Right lobe of liver (tissue), 6 donors: ENCODE measurements around the gene MACROD1. TPM values are rescaled to one million over a fixed set of nuclear protein-coding genes. Genes with fewer than 3 reads are reported as not detected.
A peak's percentile ranks its signal among the peaks of the same experiment; 100 is the strongest.
"Not testable (repeated sequence)": the region's sequence is repeated elsewhere in the genome, so short reads cannot be mapped to it uniquely, and the experiment has no call there.

Experiments used
- ATAC-seq, 4 donors: fragments of 200-7000 bp; cut with Tn5 transposase; one replicate each; pipeline ENCODE4 v1.9.1; 2020; ENCODE audit warnings: mild to moderate bottlenecking in 4 of 4, moderate library complexity in 4 of 4
- DNase-seq, 3 donors: peaks; one replicate each; pipeline ENCODE4 v3.0.0-alpha.2; 2020
- H3K27ac ChIP-seq, 3 donors: fragments of 200-600 bp; one replicate each; pipeline ENCODE4 v1.8.0; 2022
- H3K27me3 ChIP-seq, 2 donors: fragments of 200-600 bp; one replicate each; pipeline ENCODE4 v1.8.0; 2022
- H3K36me3 ChIP-seq, 4 donors: fragments of 200-600 bp; sonication (generic) in 1 of 4; one replicate each; pipeline versions ENCODE4 v1.5.1 to v1.8.0; 2017 to 2022; ENCODE audit warnings: control low read depth in 1 of 4
- H3K4me1 ChIP-seq, 4 donors: fragments of 200-600 bp; sonication (generic) in 1 of 4; one replicate each; pipeline versions ENCODE4 v1.5.1 to v1.8.0; 2017 to 2022; ENCODE audit warnings: control low read depth in 1 of 4
- H3K4me3 ChIP-seq, 3 donors: fragments of 200-600 bp; one replicate each; pipeline ENCODE4 v1.8.0; 2022
- H3K9me3 ChIP-seq, 4 donors: fragments of 200-600 bp; sonication (generic) in 1 of 4; one replicate each; pipeline versions ENCODE4 v1.5.1 to v1.8.0; 2017 to 2022; ENCODE audit warnings: control low read depth in 1 of 4
- CTCF ChIP-seq, 4 donors: fragments of 200-600 bp in 3 of 4; fragments of 450-650 bp in 1 of 4; IDR thresholded peaks; one replicate each; pipeline versions ENCODE4 v1.5.1 to v1.8.0; 2016 to 2022; ENCODE audit warnings: antibody characterized with exemption in 4 of 4, mild to moderate bottlenecking in 2 of 4
- POLR2A ChIP-seq: fragments of 450-650 bp; IDR thresholded peaks from one replicate; pipeline ENCODE4 v1.6.1; 2017; ENCODE audit warnings: antibody characterized with exemption, mild to moderate bottlenecking
- WGBS: methylation state at CpG from one replicate; pipeline ENCODE4 v1.1.6; 2018; ENCODE audit warnings: low coverage, low lambda C conversion rate; ENCODE audit not compliant: insufficient coverage; ENCODE audit errors: missing lambda C conversion rate; 5-methylcytosine and 5-hydroxymethylcytosine counted together
- intact Hi-C, 2 donors: fragments of 100-400 bp; cut with DNase I; formaldehyde crosslinking; loops; one replicate each; pipeline versions ENCODE4 v1.11.2 to v1.14.1; 2022
- total RNA-seq, 6 experiments: library from RNA; depleted of rRNA in 2 of 6; stranded (reverse); fragments of >200 nt in 2 of 6; fragmentation: NEBNext Ultra II Directional in 3 of 6; extraction: Animal tissue kit (Norgen Biotek cat#: 25700) in 3 of 6; gene quantifications; one replicate each; pipeline versions ENCODE4 v1.1.0 to v1.2.4, GENCODE V29; 2016 to 2023
- donor health status: DM: no; HTN: yes; CAD: no.
- donor health status: DM: no; HTN: no; CAD: no.
- donor health status: DM: no; HTN: no; CAD: no.
- donor health status: DM: no; HTN: yes; CAD: no.
- donor health status: DM: no; HTN: yes; CAD: no.

The MACROD1 gene
- total RNA-seq, 6 experiments from 2014 or later, result 12.3 to 219 (median 27.8) TPM

GRCh38 chr11:64164392-64165312, 1.3 kb downstream of the MACROD1 start:
- Histone ChIP-seq H3K27ac (peak overlapping the region; percentile 36 to 84 (median 72)), H3K36me3 (no peaks in the 10 kb centered on the region), H3K27me3 (no peaks in the 10 kb centered on the region), H3K4me3 (peak overlapping the region; percentile 77 to 84 (median 83)), H3K4me1 (peaks cover 0 to 8% (median 0%) of the 10 kb centered on the region in 4 donors), H3K9me3 (no peaks in the 10 kb centered on the region)
- TF ChIP-seq POLR2A (no peak), CTCF (IDR thresholded peaks at IDR 0.05) (no peak)
- ATAC-seq, result peak; percentile 63 to 75 (median 72)
- WGBS, result 15% methylated on average over 10 of the region's 20 CpGs
- DNase-seq, result peak; percentile 73 to 92 (median 91)
- intact Hi-C loops, result no loop called here

- H3K27ac ChIP-seq, result no peak overlapping the region
Measured at GRCh38 chr11:64163951-64164350, 2.0 kb downstream of the MACROD1 start.

GRCh38 chr11:64162769-64163168, 3.1 kb downstream of the MACROD1 start:
- H3K36me3 ChIP-seq, H3K9me3 ChIP-seq, DNase-seq, H3K4me1 ChIP-seq, intact Hi-C loops, ATAC-seq, H3K27me3 ChIP-seq, H3K4me3 ChIP-seq, H3K27ac ChIP-seq: not testable (repeated sequence)
- WGBS, result 90% methylated on average over 10 of the region's 16 CpGs

More at GRCh38 chr11:64163951-64164350, 2.0 kb downstream of the MACROD1 start:
- DNase-seq, result no peak
- H3K4me1 ChIP-seq, result peaks cover 0 to 8% (median 0%) of the 10 kb centered on the region in 4 donors
- 90% methylated on average over 3 of the region's 5 CpGs for WGBS
- H3K27me3 ChIP-seq, result no peaks in the 10 kb centered on the region
- intact Hi-C loops, result no loop called here
- TF ChIP-seq CTCF (IDR thresholded peaks at IDR 0.05), result no peak
- TF ChIP-seq POLR2A, result no peak
- no peaks in the 10 kb centered on the region for H3K9me3 ChIP-seq
- H3K4me3 ChIP-seq, result no peak overlapping the region
- H3K36me3 ChIP-seq, result no peaks in the 10 kb centered on the region
- ATAC-seq, result no peak

GRCh38 chr11:64161037-64161436, 4.9 kb downstream of the MACROD1 start:
- intact Hi-C loops, result no loop called here
- no peaks in the 10 kb centered on the region for H3K36me3 ChIP-seq
- no peak for ATAC-seq
- TF ChIP-seq CTCF (IDR thresholded peaks at IDR 0.05) (no peak), POLR2A (no peak)
- 87% methylated on average over 8 of the region's 10 CpGs for WGBS
- DNase-seq, result no peak
- no peak overlapping the region for H3K27ac ChIP-seq
- H3K4me1 ChIP-seq, result peaks cover 0 to 8% (median 0%) of the 10 kb centered on the region in 4 donors
- no peaks in the 10 kb centered on the region for H3K27me3 ChIP-seq
- no peak overlapping the region for H3K4me3 ChIP-seq
- H3K9me3 ChIP-seq, result no peaks in the 10 kb centered on the region

GRCh38 chr11:64157631-64158394, 8.1 kb downstream of the MACROD1 start:
- H3K4me3 ChIP-seq, result no peak overlapping the region
- H3K4me1 ChIP-seq, result no peaks in the 10 kb centered on the region
- intact Hi-C loops, result no loop called here
- WGBS, result 98% methylated on average over 11 of the region's 17 CpGs
- no peak for DNase-seq
- H3K27ac ChIP-seq, result no peak overlapping the region
- H3K27me3 ChIP-seq, result no peaks in the 10 kb centered on the region
- no peak for ATAC-seq
- TF ChIP-seq CTCF (IDR thresholded peaks at IDR 0.05), result no peak
- no peak for TF ChIP-seq POLR2A
- no peaks in the 10 kb centered on the region for H3K36me3 ChIP-seq
- H3K9me3 ChIP-seq, result no peaks in the 10 kb centered on the region
